WTC11 (cell line): ENCODE results near the gene TRMT44. TPM values are rescaled to one million over a fixed set of nuclear protein-coding genes. Genes with fewer than 3 reads are reported as not detected.
A peak's percentile ranks its signal among the peaks of the same experiment; 100 is the strongest.

Source experiments
- ATAC-seq: fragments of 200-7000 bp; cut with Tn5 transposase; 2 replicates; pipeline ENCODE4 v1.10.0; 2021; ENCODE audit warnings: mild to moderate bottlenecking, moderate library complexity
- CTCF ChIA-PET: fragments of 300-600 bp; sonication (Branson Sonifier 250); formaldehyde crosslinking; loops from one replicate; lab custom pipeline; 2021; ENCODE audit warnings: antibody characterized with exemption; lab: Charles Lee
- POLR2A ChIA-PET: fragments of 350-600 bp; sonication (Branson Sonifier 250); formaldehyde crosslinking; loops from one replicate; lab custom pipeline; 2021; ENCODE audit warnings: antibody characterized with exemption; lab: Charles Lee
- DNase-seq: peaks from one replicate; pipeline ENCODE4 v3.0.0; 2021; ENCODE audit warnings: low spot score
- H3K27ac Mint-ChIP-seq: 2 replicates; pipeline ENCODE4 v1.8.0; 2021; ENCODE audit warnings: mixed read lengths
- H3K27me3 Mint-ChIP-seq: 2 replicates; pipeline ENCODE4 v1.8.0; 2021; ENCODE audit warnings: low read depth, mild to moderate bottlenecking, moderate library complexity, mixed read lengths
- H3K36me3 Mint-ChIP-seq: 2 replicates; pipeline ENCODE4 v1.8.0; 2021; ENCODE audit warnings: mixed read lengths
- H3K4me1 Mint-ChIP-seq: 2 replicates; pipeline ENCODE4 v1.8.0; 2022; ENCODE audit warnings: mixed read lengths
- H3K4me3 Mint-ChIP-seq: 2 replicates; pipeline ENCODE4 v1.8.0; 2021; ENCODE audit warnings: mild to moderate bottlenecking, moderate library complexity, mixed read lengths
- H3K9me3 Mint-ChIP-seq: 2 replicates; pipeline ENCODE4 v1.8.0; 2021; ENCODE audit warnings: mixed read lengths
- ATF2 ChIP-seq: sonication (generic); formaldehyde crosslinking; IDR thresholded peaks from 2 replicates; pipeline ENCODE4 v1.8.1; 2022; ENCODE audit warnings: low read depth, missing genetic modification reagents, borderline replicate concordance
- CTCF ChIP-seq: fragments of 200-600 bp; IDR thresholded peaks from 2 replicates; pipeline ENCODE4 v1.8.0; 2022; ENCODE audit warnings: antibody characterized with exemption
- E2F4 ChIP-seq: sonication (generic); formaldehyde crosslinking; IDR thresholded peaks from 2 replicates; pipeline ENCODE4 v1.8.1; 2022; ENCODE audit warnings: low read depth, mild to moderate bottlenecking, moderate library complexity, missing genetic modification reagents, borderline replicate concordance
- FOXP1 ChIP-seq: sonication (generic); formaldehyde crosslinking; IDR thresholded peaks from 2 replicates; pipeline ENCODE4 v1.8.0; 2022; ENCODE audit warnings: missing genetic modification reagents, mild to moderate bottlenecking, moderate library complexity, borderline replicate concordance
- KAT7 ChIP-seq: sonication (generic); formaldehyde crosslinking; IDR thresholded peaks from 2 replicates; pipeline ENCODE4 v1.8.1; 2023; ENCODE audit warnings: missing genetic modification reagents, mild to moderate bottlenecking, borderline replicate concordance
- NR3C1 ChIP-seq: sonication (generic); formaldehyde crosslinking; conservative IDR thresholded peaks from 2 replicates; pipeline ENCODE4 v1.8.1; 2023; ENCODE audit warnings: low read depth, mild to moderate bottlenecking, missing genetic modification reagents
- OVOL2 ChIP-seq: fragments of 250-450 bp; sonication (Bioruptor Pico); IDR thresholded peaks from 2 replicates; pipeline ENCODE4 v1.9.0; 2021; ENCODE audit warnings: mild to moderate bottlenecking, borderline replicate concordance
- SMAD3 ChIP-seq: sonication (generic); formaldehyde crosslinking; IDR thresholded peaks from 2 replicates; pipeline ENCODE4 v1.8.0; 2022; ENCODE audit warnings: missing genetic modification reagents, mild to moderate bottlenecking, borderline replicate concordance
- TEAD4 ChIP-seq: sonication (generic); formaldehyde crosslinking; IDR thresholded peaks from 2 replicates; pipeline ENCODE4 v1.8.0; 2022; ENCODE audit warnings: mild to moderate bottlenecking, missing genetic modification reagents
- USF2 ChIP-seq: sonication (generic); formaldehyde crosslinking; IDR thresholded peaks from 2 replicates; pipeline ENCODE4 v1.8.1; 2023; ENCODE audit warnings: mild to moderate bottlenecking, missing genetic modification reagents, moderate library complexity
- ZMAT4 ChIP-seq: fragments of 250-450 bp; sonication (Bioruptor Pico); IDR thresholded peaks from 2 replicates; pipeline ENCODE4 v1.9.0; 2021; ENCODE audit warnings: mild to moderate bottlenecking
- ZNF263 ChIP-seq: sonication (generic); formaldehyde crosslinking; IDR thresholded peaks from 2 replicates; pipeline ENCODE4 v1.8.1; 2022; ENCODE audit warnings: low read depth, mild to moderate bottlenecking, moderate library complexity, missing genetic modification reagents
- ZNF425 ChIP-seq: fragments of 250-450 bp; sonication (Bioruptor Pico); conservative IDR thresholded peaks from 2 replicates; pipeline ENCODE4 v1.9.0; 2021; ENCODE audit warnings: mild to moderate bottlenecking
- ZNF671 ChIP-seq: fragments of 250-450 bp; sonication (Bioruptor Pico); IDR thresholded peaks from 2 replicates; pipeline ENCODE4 v1.8.0; 2021; ENCODE audit warnings: mild to moderate bottlenecking
- total RNA-seq: library from RNA; stranded (reverse); gene quantifications from 3 replicates; pipeline ENCODE4 v1.2.3, GENCODE V29; 2021
- TF ChIP-seq, protein P1 (sequence below): sonication (generic); formaldehyde crosslinking; IDR thresholded peaks from 2 replicates; pipeline ENCODE4 v1.8.0; 2023; ENCODE audit warnings: missing genetic modification reagents
- TF ChIP-seq, protein P2 (sequence below): sonication (generic); formaldehyde crosslinking; IDR thresholded peaks from 2 replicates; pipeline ENCODE4 v1.8.0; 2022; ENCODE audit warnings: mild to moderate bottlenecking, missing genetic modification reagents

Gene TRMT44
- total RNA-seq, 1 experiment from 2014 or later, result 28.4 TPM

GRCh38 chr4:8473198-8473919 lies 32.8 kb downstream of the TRMT44 start:
- Mint-ChIP-seq H3K27ac (peak overlapping the region; percentile 50; the same call in 1 of the 2 replicates), H3K4me3 (no peak overlapping the region), H3K27me3 (no peaks in the 10 kb centered on the region), H3K4me1 (0 out of 2 replicates have a peak, but pooled peaks cover 2% of the 10 kb centered on the region)
- ChIA-PET CTCF (interaction anchor here (0.7 to 3.4 kb wide), 5 partner anchors 31 to 134 kb away, joined by 3 to 15 read pairs (median 3); no protein-coding TSS in a partner anchor), POLR2A (no interaction called here)
- ATAC-seq (no peak), DNase-seq (no peak)
- TF ChIP-seq CTCF, result no peak
- no peak for TF ChIP-seq OVOL2 (CRISPR knock-in tag)
- no peak for TF ChIP-seq USF2 (CRISPR knock-in tag)
- TF ChIP-seq, protein P1, sequence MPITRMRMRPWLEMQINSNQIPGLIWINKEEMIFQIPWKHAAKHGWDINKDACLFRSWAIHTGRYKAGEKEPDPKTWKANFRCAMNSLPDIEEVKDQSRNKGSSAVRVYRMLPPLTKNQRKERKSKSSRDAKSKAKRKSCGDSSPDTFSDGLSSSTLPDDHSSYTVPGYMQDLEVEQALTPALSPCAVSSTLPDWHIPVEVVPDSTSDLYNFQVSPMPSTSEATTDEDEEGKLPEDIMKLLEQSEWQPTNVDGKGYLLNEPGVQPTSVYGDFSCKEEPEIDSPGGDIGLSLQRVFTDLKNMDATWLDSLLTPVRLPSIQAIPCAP (CRISPR knock-in tag), result no peak
- no peak for TF ChIP-seq ZNF671 (CRISPR knock-in tag)
- no peak for TF ChIP-seq ZMAT4 (CRISPR knock-in tag)
- no peak for TF ChIP-seq NR3C1 (CRISPR knock-in tag)
- no peak for TF ChIP-seq ZNF425 (CRISPR knock-in tag)
- TF ChIP-seq, all 79 proteins: peak for 0
- H3K36me3 Mint-ChIP-seq, result peaks cover 28% of the 10 kb centered on the region
- no peaks in the 10 kb centered on the region for H3K9me3 Mint-ChIP-seq

GRCh38 chr4:8473920-8474590 lies 33.5 kb downstream of the TRMT44 start:
- ATAC-seq (no peak), DNase-seq (no peak)
- H3K9me3 Mint-ChIP-seq, result no peaks in the 10 kb centered on the region
- ChIA-PET POLR2A (no interaction called here), CTCF (interaction anchor here (0.7 to 3.4 kb wide), 4 partner anchors 73 to 133 kb away, joined by 3 to 15 read pairs (median 4); no protein-coding TSS in a partner anchor)
- H3K4me1 Mint-ChIP-seq, result 0 out of 2 replicates have a peak, but pooled peaks cover 1% of the 10 kb centered on the region
- no peak overlapping the region for H3K27ac Mint-ChIP-seq
- no peak overlapping the region for H3K4me3 Mint-ChIP-seq
- no peaks in the 10 kb centered on the region for H3K27me3 Mint-ChIP-seq
- H3K36me3 Mint-ChIP-seq, result peaks cover 23% of the 10 kb centered on the region
- TF ChIP-seq, protein P2, sequence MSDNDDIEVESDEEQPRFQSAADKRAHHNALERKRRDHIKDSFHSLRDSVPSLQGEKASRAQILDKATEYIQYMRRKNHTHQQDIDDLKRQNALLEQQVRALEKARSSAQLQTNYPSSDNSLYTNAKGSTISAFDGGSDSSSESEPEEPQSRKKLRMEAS (CRISPR knock-in tag), result no peak
- TF ChIP-seq ZNF263, result no peak
- TF ChIP-seq ATF2 (CRISPR knock-in tag), result no peak
- TF ChIP-seq TEAD4, result no peak
- no peak for TF ChIP-seq KAT7 (CRISPR knock-in tag)
- no peak for TF ChIP-seq SMAD3 (CRISPR knock-in tag)
- TF ChIP-seq OVOL2 (CRISPR knock-in tag), result no peak
- TF ChIP-seq CTCF, result no peak
- no peak for TF ChIP-seq FOXP1 (CRISPR knock-in tag)
- no peak for TF ChIP-seq E2F4
